PC-9 (cell line): ENCODE results near the gene THOC6. TPM values are rescaled to one million over a fixed set of nuclear protein-coding genes. Genes with fewer than 3 reads are reported as not detected.

Experiments used
- BruUV-seq: library from RNA; stranded (reverse); fragments of 400-500 nt; replicated peaks from 2 replicates; lab custom pipeline; 2021; lab: Mats Ljungman, UMichigan
- CTCF ChIA-PET: fragments of 300-600 bp; sonication (Branson Sonifier 250); formaldehyde crosslinking; loops from one replicate; lab custom pipeline; 2022; ENCODE audit warnings: antibody characterized with exemption; lab: Charles Lee
- POLR2A ChIA-PET: fragments of 300-600 bp; sonication (Branson Sonifier 250); formaldehyde crosslinking; loops from one replicate; lab custom pipeline; 2022; ENCODE audit warnings: antibody characterized with exemption; ENCODE audit not compliant: unreplicated experiment; lab: Charles Lee
- DNase-seq, 2 experiments: peaks; one replicate each; pipeline versions ENCODE4 v3.0.0 to v3.0.0-alpha.2; 2015 to 2022; ENCODE audit warnings: mixed read lengths in 1 of 2
- H2AFZ ChIP-seq: fragments of 200-600 bp; sonication (generic); 2 replicates; pipeline ENCODE4 v1.8.1; 2017; ENCODE audit warnings: antibody characterized with exemption
- H3F3A ChIP-seq: fragments of 200-600 bp; sonication (generic); 2 replicates; pipeline ENCODE4 v1.8.1; 2017; ENCODE audit warnings: antibody characterized with exemption, mild to moderate bottlenecking, low read depth; ENCODE audit not compliant: insufficient read depth
- H3K27ac ChIP-seq: fragments of 200-600 bp; sonication (generic); 2 replicates; pipeline ENCODE4 v1.6.1; 2016; ENCODE audit warnings: mixed run types
- H3K27me3 ChIP-seq: fragments of 200-600 bp; sonication (generic); 2 replicates; pipeline ENCODE4 v1.6.1; 2016; ENCODE audit warnings: low read depth, mixed run types; ENCODE audit not compliant: insufficient read depth
- H3K36me3 ChIP-seq: fragments of 200-600 bp; sonication (generic); 2 replicates; pipeline ENCODE4 v1.6.1; 2016; ENCODE audit warnings: low read depth, mixed run types
- H3K4me1 ChIP-seq: fragments of 200-600 bp; sonication (generic); replicated peaks from 2 replicates; pipeline ENCODE4 v1.6.1; 2016; ENCODE audit warnings: mixed run types; ENCODE audit not compliant: insufficient read depth
- H3K4me2 ChIP-seq: fragments of 200-600 bp; sonication (generic); 2 replicates; pipeline ENCODE4 v1.6.1; 2017; ENCODE audit warnings: mixed run types
- H3K4me3 ChIP-seq: fragments of 200-600 bp; sonication (generic); 2 replicates; pipeline ENCODE4 v1.6.1; 2016; ENCODE audit warnings: mixed run types
- H3K79me2 ChIP-seq: fragments of 200-600 bp; sonication (generic); 2 replicates; pipeline ENCODE4 v1.6.1; 2017; ENCODE audit warnings: low read depth, mixed run types
- H3K9me2 ChIP-seq: fragments of 200-600 bp; sonication (generic); 2 replicates; pipeline ENCODE4 v1.8.1; 2017; ENCODE audit warnings: mild to moderate bottlenecking; ENCODE audit not compliant: insufficient read depth
- H3K9me3 ChIP-seq: fragments of 200-600 bp; sonication (generic); 2 replicates; pipeline ENCODE4 v1.8.1; 2016; ENCODE audit warnings: low read depth; ENCODE audit not compliant: insufficient read depth
- H4K20me1 ChIP-seq: fragments of 200-600 bp; sonication (generic); 2 replicates; pipeline ENCODE4 v1.8.1; 2017; ENCODE audit not compliant: insufficient read depth
- CTCF ChIP-seq: fragments of 200-600 bp; sonication (generic); conservative IDR thresholded peaks from 2 replicates; pipeline ENCODE4 v1.6.1; 2017; ENCODE audit warnings: mixed run types, antibody characterized with exemption, mild to moderate bottlenecking, moderate library complexity
- EZH2 ChIP-seq: fragments of 200-600 bp; sonication (generic); IDR thresholded peaks from 2 replicates; pipeline ENCODE4 v1.8.0; 2017; ENCODE audit warnings: antibody characterized with exemption, low read depth
- intact Hi-C: fragments of 100-400 bp; cut with micrococcal nuclease; formaldehyde crosslinking; loops from one replicate; pipeline ENCODE4 v1.10.0; 2022; ENCODE audit not compliant: unreplicated experiment
- total RNA-seq: library from RNA; stranded (reverse); gene quantifications from 2 replicates; pipeline ENCODE4 v1.2.3, GENCODE V29; 2021

The THOC6 gene
- total RNA-seq, 1 experiment from 2014 or later = 69.9 TPM

- H3K79me2 ChIP-seq = peaks cover 17% of the 10 kb centered on the region
- peak overlapping the region; percentile 92 for H3K4me3 ChIP-seq
- ChIA-PET POLR2A (interaction anchor here (0.5 kb wide), 1 partner anchor 13 kb away, joined by 8 read pairs; the partner anchor contains the start of genes HCFC1R1 and THOC6), CTCF (no interaction called here)
- peak overlapping the region; percentile 82 for H2AFZ ChIP-seq
- peaks cover 11% of the 10 kb centered on the region; the same call in 1 of the 2 replicates for H4K20me1 ChIP-seq
- H3K36me3 ChIP-seq = 0 out of 2 replicates have a peak, but pooled peaks cover 3% of the 10 kb centered on the region
- no peaks in the 10 kb centered on the region for H3K9me3 ChIP-seq
- intact Hi-C loops = loop anchor here (1.0 kb wide), 1 partner anchor 22 kb away; no protein-coding TSS in a partner anchor
- TF ChIP-seq CTCF = no peak
- TF ChIP-seq EZH2 = no peak
- H3K27ac ChIP-seq = no peak overlapping the region; the same call in 1 of the 2 replicates
- peaks cover 46% of the 10 kb centered on the region for H3F3A ChIP-seq
- DNase-seq = peak in 1 of 2 experiments; percentile 63
- no TSS peak for BruUV-seq
- no peaks in the 10 kb centered on the region for H3K9me2 ChIP-seq
- no peaks in the 10 kb centered on the region for H3K27me3 ChIP-seq
- H3K4me1 ChIP-seq = peaks cover 51% of the 10 kb centered on the region
- peak overlapping the region; percentile 87 for H3K4me2 ChIP-seq
Measured at GRCh38 chr16:3035972-3036725, 12.3 kb downstream of the THOC6 start.

GRCh38 chr16:3036726-3037315 lies 13.0 kb downstream of the THOC6 start, which contains the start of gene BICDL2:
Gene BICDL2, minus strand, starts transcription at chr16:3036944. Its CDS starts 1,448 bp downstream, at chr16:3035496.
- H2AFZ ChIP-seq = peak within 1 kb of the TSS; percentile 82
- TF ChIP-seq EZH2 (no peak), CTCF (no peak)
- peak within 1 kb of the TSS; percentile 92 for H3K4me3 ChIP-seq
- ChIA-PET POLR2A (no interaction called here), CTCF (no interaction called here)
- intact Hi-C loops = loop anchor here (1.0 kb wide), 1 partner anchor 21 kb away; no protein-coding TSS in a partner anchor
- H3K9me3 ChIP-seq = no peaks in the 10 kb centered on the region
- peak within 1 kb of the TSS; percentile 87 for H3K4me2 ChIP-seq
- DNase-seq = peak in 1 of 2 experiments; percentile 73
- no peak within 1 kb of the TSS; the same call in 1 of the 2 replicates for H3K27ac ChIP-seq
- H4K20me1 ChIP-seq = peaks cover 11% of the 10 kb centered on the region; the same call in 1 of the 2 replicates
- 0 out of 2 replicates have a peak, but pooled peaks cover 3% of the 10 kb centered on the region for H3K36me3 ChIP-seq
- H3K79me2 ChIP-seq = peaks cover 17% of the 10 kb centered on the region
- no TSS peak for BruUV-seq
- H3K4me1 ChIP-seq = peaks cover 45% of the 10 kb centered on the region
- no peaks in the 10 kb centered on the region for H3K27me3 ChIP-seq
- H3K9me2 ChIP-seq = no peaks in the 10 kb centered on the region
- peaks cover 39% of the 10 kb centered on the region for H3F3A ChIP-seq

- peaks cover 25% of the 10 kb centered on the region; the same call in 1 of the 2 replicates for H3F3A ChIP-seq
- ChIA-PET POLR2A (no interaction called here), CTCF (interaction anchor here (0.5 kb wide), 1 partner anchor 10 kb away, joined by 4 read pairs; no protein-coding TSS in a partner anchor)
- H3K9me3 ChIP-seq = no peaks in the 10 kb centered on the region
- H3K4me2 ChIP-seq = peak overlapping the region; percentile 87
- peaks cover 17% of the 10 kb centered on the region for H3K79me2 ChIP-seq
- peak; percentile 70 to 80 for DNase-seq
- H4K20me1 ChIP-seq = 0 out of 2 replicates have a peak, but pooled peaks cover 4% of the 10 kb centered on the region
- intact Hi-C loops = no loop called here
- no peaks in the 10 kb centered on the region for H3K9me2 ChIP-seq
- H3K27ac ChIP-seq = peak overlapping the region; percentile 47
- no peak overlapping the region for H2AFZ ChIP-seq
- no peaks in the 10 kb centered on the region for H3K27me3 ChIP-seq
- 0 out of 2 replicates have a peak, but pooled peaks cover 3% of the 10 kb centered on the region for H3K36me3 ChIP-seq
- H3K4me1 ChIP-seq = peaks cover 30% of the 10 kb centered on the region
- TF ChIP-seq EZH2 (no peak), CTCF (no peak)
- no peak overlapping the region for H3K4me3 ChIP-seq
- no TSS peak for BruUV-seq
Measured at GRCh38 chr16:3038256-3038655, 14.4 kb downstream of the THOC6 start.
